Muscle of leg (tissue), 11 donors: Measurements from ENCODE around the gene CCDC127. TPM values are rescaled to one million over a fixed set of nuclear protein-coding genes. Genes with fewer than 3 reads are reported as not detected.
"Not testable (repeated sequence)": the region's sequence is repeated elsewhere in the genome, so short reads cannot be mapped to it uniquely, and the experiment has no call there.

Experiments
- DNase-seq: peaks from one replicate; pipeline ENCODE4 v3.0.0; 2013
- H3K27ac ChIP-seq: one replicate; pipeline ENCODE4 v1.5.1; 2013; ENCODE audit warnings: mild to moderate bottlenecking, low read length, control low read depth
- H3K27me3 ChIP-seq: one replicate; pipeline ENCODE4 v1.6.1; 2013; ENCODE audit warnings: low read length; ENCODE audit not compliant: control insufficient read depth, insufficient read depth
- H3K36me3 ChIP-seq: one replicate; pipeline ENCODE4 v1.6.1; 2013; ENCODE audit warnings: low read length; ENCODE audit not compliant: control insufficient read depth, insufficient read depth
- H3K4me1 ChIP-seq: one replicate; pipeline ENCODE4 v1.6.1; 2013; ENCODE audit warnings: low read length; ENCODE audit not compliant: control insufficient read depth, insufficient read depth
- H3K4me3 ChIP-seq: one replicate; pipeline ENCODE4 v1.5.1; 2013; ENCODE audit warnings: low read length, control low read depth
- H3K9me3 ChIP-seq: replicated peaks from 2 replicates; pipeline ENCODE4 v1.6.1; 2013; ENCODE audit warnings: low read depth, low read length; ENCODE audit not compliant: control insufficient read depth
- WGBS: methylation state at CpG from one replicate; pipeline ENCODE4 v1.1.5; 2013; ENCODE audit warnings: missing lambda C conversion rate; ENCODE audit not compliant: insufficient coverage; 5-methylcytosine and 5-hydroxymethylcytosine counted together
- polyA plus RNA-seq, 8 donors: library from polyadenylated mRNA; unstranded; fragments of 120-200 nt; gene quantifications; one replicate each; pipeline versions ENCODE4 v1.2.1 to v1.2.3, GENCODE V29; 2013; ENCODE audit warnings: inconsistent platforms in 1 of 8, low replicate concordance in 1 of 8; ENCODE audit not compliant: insufficient read length in 8 of 8, insufficient read depth in 1 of 8
- total RNA-seq: library from RNA; stranded (reverse); fragments of 120-200 nt; gene quantifications from one replicate; pipeline ENCODE4 v1.2.4, GENCODE V29; 2013

CCDC127 gene
- total and polyA plus RNA-seq, 9 donors: 6.4 to 11.1 (median 8.4) TPM

DNA sequence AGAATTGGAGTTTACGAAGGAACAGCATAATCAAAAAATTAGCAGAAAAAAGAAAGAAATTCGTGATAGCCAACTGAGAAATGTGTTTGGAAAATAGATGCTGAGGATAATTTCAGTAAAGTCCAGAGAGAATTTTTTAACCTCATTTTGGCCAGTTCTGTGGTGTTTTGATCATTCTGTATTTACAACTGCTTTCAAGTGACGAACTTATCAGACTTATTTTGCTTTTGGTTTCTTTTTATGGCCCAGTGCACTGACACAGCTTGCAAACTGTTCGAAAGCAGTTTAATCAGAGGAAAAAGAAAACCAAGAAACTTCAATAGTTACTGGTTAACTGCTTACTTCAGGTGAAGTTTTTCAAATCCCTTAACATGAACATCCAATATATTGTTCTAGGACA lies 2.0 kb upstream of the CCDC127 start:
- no peak overlapping the region for H3K4me3 ChIP-seq
- WGBS: no CpG with 5 or more reads among the region's 4 CpGs
- no peak overlapping the region for H3K27ac ChIP-seq
- peaks cover 14% of the 10 kb centered on the region for H3K36me3 ChIP-seq
- no peak for DNase-seq
- peaks cover 7% of the 10 kb centered on the region for H3K4me1 ChIP-seq
- H3K27me3 ChIP-seq: no peaks in the 10 kb centered on the region
- H3K9me3 ChIP-seq: no peaks in the 10 kb centered on the region

DNA sequence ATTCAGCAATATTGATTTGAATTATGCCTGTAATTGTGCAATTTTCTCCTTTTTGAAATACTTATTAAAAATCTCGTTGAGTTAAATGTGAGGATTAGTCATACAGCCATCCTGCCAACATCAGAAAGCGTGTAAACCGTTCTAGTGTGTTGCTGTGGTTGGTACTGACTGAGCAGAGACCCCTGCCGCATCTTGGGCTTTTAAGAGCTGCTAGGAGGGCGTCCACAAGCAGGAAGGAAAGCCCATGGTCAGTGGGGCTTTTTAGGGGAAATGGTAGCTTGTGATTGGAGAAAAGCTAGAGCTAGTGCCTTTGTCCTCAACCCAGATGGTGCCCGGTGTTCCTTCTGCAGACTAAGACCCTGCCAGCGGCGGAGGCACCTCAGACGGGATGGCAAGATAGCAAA lies 1.5 kb upstream of the CCDC127 start:
- peaks cover 7% of the 10 kb centered on the region for H3K4me1 ChIP-seq

DNA sequence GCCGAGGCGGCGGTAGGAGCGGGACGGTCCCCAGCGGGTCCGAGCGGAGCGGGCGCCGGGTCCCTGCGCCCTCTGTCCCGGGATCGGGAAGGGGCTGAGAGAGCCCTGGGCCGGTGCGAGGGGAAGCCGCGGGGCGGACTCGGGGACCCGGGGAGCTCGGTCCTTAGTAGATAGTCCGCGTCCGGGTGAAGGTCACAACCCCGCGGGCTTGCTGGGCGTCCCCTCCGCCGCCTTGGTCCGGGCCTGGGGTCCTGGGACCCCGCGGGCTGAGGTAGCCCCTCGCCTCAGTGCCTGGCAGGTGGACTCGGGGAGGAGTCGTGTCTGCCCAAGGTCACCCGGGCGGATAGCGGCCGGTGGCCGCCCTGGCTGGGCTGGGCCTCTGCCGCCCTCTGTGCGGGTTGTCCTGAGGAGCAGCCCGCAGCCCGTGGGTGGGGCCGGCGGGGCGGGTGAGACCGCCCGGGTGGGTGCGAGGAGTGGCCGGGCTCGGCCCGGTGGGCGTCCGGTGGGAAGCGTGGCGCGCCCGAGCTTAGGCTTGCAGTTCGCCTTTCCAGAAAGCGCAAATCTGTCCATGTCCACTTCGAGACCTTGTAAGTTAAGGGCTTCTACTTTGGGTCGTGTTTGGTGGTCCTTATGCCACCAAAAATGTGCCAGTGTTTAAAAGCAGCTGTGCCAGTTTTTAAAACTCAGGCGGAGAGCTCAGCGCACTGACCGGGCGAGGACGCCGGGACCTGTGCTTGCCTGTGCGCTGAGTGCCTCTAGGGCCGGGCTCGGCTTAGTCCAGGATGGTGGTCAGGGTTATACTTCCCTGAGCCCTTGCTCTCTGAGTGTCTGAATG lies 721 bp upstream of the CCDC127 start:
- under 1% methylated on average over 66 of the region's 73 CpGs for WGBS
- Histone ChIP-seq H3K4me1 (peaks cover 7% of the 10 kb centered on the region), H3K27me3 (no peaks in the 10 kb centered on the region), H3K36me3 (peaks cover 12% of the 10 kb centered on the region), H3K27ac (peak overlapping the region; percentile 78), H3K9me3 (no peaks in the 10 kb centered on the region), H3K4me3 (peak overlapping the region; percentile 92)
- peak; percentile 45 for DNase-seq

More for the DNA sequence above, 1.5 kb upstream of the CCDC127 start:
- peak overlapping the region; percentile 7 for H3K27ac ChIP-seq
- no peaks in the 10 kb centered on the region for H3K9me3 ChIP-seq
- no peak for DNase-seq
- H3K27me3 ChIP-seq: no peaks in the 10 kb centered on the region
- 46% methylated on average over 5 of the region's 9 CpGs for WGBS
- peaks cover 11% of the 10 kb centered on the region for H3K36me3 ChIP-seq
- peak overlapping the region; percentile 92 for H3K4me3 ChIP-seq

DNA sequence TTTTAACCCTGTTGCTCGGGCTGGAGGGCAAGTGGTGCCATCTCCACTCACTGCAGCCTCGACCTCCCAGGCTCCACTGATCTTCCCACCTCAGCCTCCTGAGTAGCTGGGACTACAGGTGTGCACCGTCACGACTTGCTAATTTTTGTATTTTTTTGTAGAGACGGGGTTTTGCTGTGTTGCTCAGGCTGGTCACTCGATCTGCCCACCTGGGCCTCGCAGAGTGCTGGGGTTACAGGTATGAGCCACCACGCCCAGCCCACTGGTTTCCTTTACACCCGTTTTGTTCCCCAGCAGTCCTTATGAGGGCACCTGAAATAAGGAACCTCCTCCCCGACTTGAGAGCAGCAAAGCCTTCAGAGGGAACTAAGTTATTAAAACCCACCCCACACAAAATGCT lies 1.9 kb downstream of the CCDC127 start:
- not testable (repeated sequence) for H3K27me3 ChIP-seq, H3K27ac ChIP-seq, DNase-seq, H3K9me3 ChIP-seq, H3K4me3 ChIP-seq, H3K4me1 ChIP-seq
- peaks cover 15% of the 10 kb centered on the region for H3K36me3 ChIP-seq
- no CpG with 5 or more reads among the region's 10 CpGs for WGBS

DNA sequence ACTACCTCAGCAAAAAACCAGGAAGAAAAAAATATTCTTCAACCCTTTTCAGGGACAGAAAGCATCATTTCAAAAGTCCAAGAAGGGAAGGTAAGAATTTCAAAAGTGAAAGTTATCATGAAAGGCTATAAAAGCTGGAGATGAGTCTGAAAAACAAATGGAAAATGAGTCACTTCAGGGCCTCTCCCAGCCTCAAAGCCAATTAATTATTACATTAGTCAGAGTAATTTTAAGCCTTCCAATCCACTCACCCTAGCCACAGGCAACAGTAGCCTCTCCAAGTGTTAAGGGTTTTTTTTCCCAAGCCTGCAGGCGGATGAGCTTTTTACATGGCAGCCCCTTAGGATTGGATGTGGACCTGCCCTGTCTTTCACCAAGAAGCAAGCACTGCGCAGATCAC lies 2.7 kb downstream of the CCDC127 start:
- H3K27me3 ChIP-seq, H3K9me3 ChIP-seq, DNase-seq, H3K4me1 ChIP-seq, H3K4me3 ChIP-seq, H3K27ac ChIP-seq: not testable (repeated sequence)
- WGBS: no CpG with 5 or more reads among the region's 2 CpGs
- peaks cover 15% of the 10 kb centered on the region for H3K36me3 ChIP-seq

DNA sequence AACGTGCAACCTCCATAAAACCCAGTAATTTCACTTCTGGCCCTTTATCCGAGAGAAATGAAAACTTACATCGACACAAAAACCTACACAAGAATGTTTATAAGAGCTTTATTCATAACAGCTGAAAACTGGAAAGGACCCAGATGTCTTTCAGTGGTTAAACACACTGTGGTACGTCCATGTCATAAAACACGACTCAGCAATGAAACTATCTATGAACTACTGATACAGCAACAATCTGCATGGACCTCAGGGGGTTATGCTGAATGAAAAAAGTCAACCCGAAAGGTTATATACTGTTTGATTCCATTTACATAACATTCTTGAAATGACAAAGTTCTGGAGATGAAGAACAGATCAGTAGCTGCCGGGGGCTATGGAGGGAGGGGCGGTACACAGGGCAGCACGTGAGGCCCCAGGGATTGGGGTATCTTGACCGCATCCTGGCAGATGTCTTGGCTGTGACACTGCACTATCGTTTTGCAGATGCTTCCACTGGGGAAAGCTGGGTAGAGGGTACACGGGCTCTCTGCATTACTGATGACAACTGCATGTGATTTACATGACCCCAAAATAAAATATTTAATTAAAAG lies 4.1 kb downstream of the CCDC127 start:
- WGBS: 90% methylated on average over 4 of the region's 12 CpGs
- H3K9me3 ChIP-seq: no peaks in the 10 kb centered on the region

DNA sequence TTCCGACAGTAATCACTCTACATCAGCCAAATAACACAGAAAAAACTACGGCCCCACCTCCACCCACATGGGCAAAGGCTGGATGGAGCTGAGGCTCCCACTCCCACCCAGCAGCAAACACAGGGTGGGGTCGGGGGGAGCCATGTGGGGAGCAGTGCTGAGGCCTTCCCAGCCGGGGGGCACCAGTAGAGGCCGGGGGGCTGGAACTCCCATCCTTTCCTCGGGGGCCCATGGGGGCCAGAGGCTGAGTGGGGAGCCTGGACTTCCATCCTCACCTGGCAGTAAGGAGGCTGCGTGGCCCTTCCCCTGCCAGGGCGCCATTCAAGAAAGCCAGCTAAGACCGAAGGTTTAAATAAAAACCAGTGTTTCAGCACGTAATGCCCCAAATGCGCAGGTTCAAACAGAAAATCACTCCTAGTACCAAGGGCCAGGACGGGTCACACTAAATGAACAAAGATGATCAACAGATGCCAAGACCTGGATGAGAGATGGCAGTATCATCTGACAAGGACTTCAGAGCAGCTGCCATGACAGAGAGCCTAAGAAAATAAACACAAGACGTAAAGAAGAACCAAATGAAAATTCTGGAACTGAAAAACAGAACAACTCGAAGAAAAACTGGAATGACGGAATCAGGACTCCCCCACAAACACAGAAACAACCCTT lies 9.4 kb downstream of the CCDC127 start:
- Histone ChIP-seq H3K4me1 (peaks cover 8% of the 10 kb centered on the region), H3K27ac (no peak overlapping the region), H3K36me3 (peaks cover 26% of the 10 kb centered on the region), H3K27me3 (no peaks in the 10 kb centered on the region), H3K9me3 (no peaks in the 10 kb centered on the region), H3K4me3 (no peak overlapping the region)
- WGBS: 99% methylated on average over 9 of the region's 15 CpGs
- DNase-seq: no peak

More for the DNA sequence above, 4.1 kb downstream of the CCDC127 start:
- Histone ChIP-seq H3K27me3 (no peaks in the 10 kb centered on the region), H3K36me3 (peaks cover 15% of the 10 kb centered on the region), H3K4me3 (no peak overlapping the region), H3K4me1 (peaks cover under 1% of the 10 kb centered on the region), H3K27ac (no peak overlapping the region)
- no peak for DNase-seq

DNA sequence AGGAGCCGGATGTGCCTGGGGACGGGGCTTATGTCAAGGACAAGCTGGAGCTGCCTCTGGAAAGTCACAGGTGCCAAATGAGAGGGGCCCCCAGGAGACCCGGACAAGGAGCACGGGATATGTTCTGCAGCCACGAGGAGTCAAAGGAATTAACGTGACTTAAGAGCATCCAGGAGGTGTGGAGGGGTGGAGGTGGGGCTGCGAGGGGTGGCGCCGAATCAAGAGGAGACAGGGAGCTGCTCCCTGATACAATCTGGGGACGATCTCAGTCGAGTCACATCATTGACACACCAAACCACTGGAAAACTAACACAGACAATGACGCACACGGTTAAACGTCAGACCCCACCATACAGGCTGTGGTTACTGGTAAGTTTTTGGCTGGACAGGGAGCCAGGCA lies 10.4 kb downstream of the CCDC127 start:
- Histone ChIP-seq H3K36me3 (peaks cover 29% of the 10 kb centered on the region), H3K27me3 (no peaks in the 10 kb centered on the region), H3K9me3 (no peaks in the 10 kb centered on the region), H3K4me3 (no peak overlapping the region), H3K27ac (no peak overlapping the region), H3K4me1 (peaks cover 8% of the 10 kb centered on the region)
- DNase-seq: no peak
- WGBS: 33% methylated on average over 5 of the region's 14 CpGs

DNA sequence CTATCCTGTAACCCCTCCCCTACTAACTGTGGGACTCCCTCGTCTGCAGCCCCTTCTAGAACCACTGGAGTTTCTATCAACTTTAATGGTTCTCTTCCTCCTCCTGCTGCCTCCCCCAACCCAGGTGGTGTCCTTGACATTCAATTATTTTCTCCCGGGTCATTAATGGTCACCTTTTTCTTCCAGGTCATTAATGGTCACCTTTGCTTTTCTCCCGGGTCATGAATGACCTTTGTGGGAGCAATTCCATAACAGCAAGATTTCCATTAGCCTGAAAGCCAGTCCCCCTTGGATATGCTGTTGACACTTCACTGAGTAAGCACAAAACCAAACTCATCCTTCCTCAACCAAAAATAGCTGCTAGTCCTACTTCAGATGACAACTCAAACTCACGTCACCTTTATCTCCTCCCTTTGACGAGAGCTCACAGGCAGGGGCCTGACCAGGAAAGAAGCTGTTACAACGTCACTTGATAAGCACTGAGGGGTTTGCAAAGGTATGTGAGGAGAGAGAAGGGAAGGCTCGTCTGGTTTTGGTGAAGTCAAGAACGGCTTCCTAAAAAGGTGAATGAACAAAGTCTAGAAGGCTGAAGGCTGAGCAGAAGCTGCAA lies 10.9 kb downstream of the CCDC127 start:
- H3K4me3 ChIP-seq: no peak overlapping the region
- no peak overlapping the region for H3K27ac ChIP-seq
- H3K4me1 ChIP-seq: peaks cover 8% of the 10 kb centered on the region
- no peaks in the 10 kb centered on the region for H3K27me3 ChIP-seq
- H3K36me3 ChIP-seq: peaks cover 29% of the 10 kb centered on the region
- no peak for DNase-seq
- WGBS: 62% methylated on average over 6 of the region's 8 CpGs
- no peaks in the 10 kb centered on the region for H3K9me3 ChIP-seq

DNA sequence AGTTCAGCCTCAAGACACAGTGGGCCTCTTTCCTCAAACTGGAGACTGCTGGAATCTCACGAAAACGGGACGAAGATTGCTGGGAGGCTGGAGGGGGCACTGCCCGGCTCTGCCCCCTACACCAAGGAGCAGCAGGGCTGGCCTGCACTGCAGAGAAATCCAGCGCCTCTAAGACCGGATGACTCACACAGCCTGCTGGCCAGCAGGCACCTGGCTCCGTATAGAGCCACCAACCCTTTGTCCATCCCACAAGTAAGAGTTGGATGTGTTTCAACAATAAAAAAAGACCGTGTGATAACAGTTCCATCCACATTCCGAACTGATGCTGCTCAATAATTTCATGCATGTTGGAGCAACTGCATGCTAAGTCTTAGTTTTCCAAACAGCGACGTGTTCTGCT lies 11.5 kb downstream of the CCDC127 start:
- Histone ChIP-seq H3K36me3 (peaks cover 29% of the 10 kb centered on the region), H3K9me3 (no peaks in the 10 kb centered on the region)

More for the DNA sequence above, 11.5 kb downstream of the CCDC127 start:
- no peak for DNase-seq
- Histone ChIP-seq H3K4me3 (no peak overlapping the region), H3K27ac (no peak overlapping the region), H3K4me1 (peaks cover 11% of the 10 kb centered on the region), H3K27me3 (no peaks in the 10 kb centered on the region)
- 51% methylated on average over 4 of the region's 11 CpGs for WGBS
